Measurements from ENCODE around the gene C17orf67. TPM values are rescaled to one million over a fixed set of nuclear protein-coding genes. Genes with fewer than 3 reads are reported as not detected.

C17orf67 gene
- total and polyA plus RNA-seq, 9 donors = 1.5 to 6.0 (median 3.2) TPM

DNA sequence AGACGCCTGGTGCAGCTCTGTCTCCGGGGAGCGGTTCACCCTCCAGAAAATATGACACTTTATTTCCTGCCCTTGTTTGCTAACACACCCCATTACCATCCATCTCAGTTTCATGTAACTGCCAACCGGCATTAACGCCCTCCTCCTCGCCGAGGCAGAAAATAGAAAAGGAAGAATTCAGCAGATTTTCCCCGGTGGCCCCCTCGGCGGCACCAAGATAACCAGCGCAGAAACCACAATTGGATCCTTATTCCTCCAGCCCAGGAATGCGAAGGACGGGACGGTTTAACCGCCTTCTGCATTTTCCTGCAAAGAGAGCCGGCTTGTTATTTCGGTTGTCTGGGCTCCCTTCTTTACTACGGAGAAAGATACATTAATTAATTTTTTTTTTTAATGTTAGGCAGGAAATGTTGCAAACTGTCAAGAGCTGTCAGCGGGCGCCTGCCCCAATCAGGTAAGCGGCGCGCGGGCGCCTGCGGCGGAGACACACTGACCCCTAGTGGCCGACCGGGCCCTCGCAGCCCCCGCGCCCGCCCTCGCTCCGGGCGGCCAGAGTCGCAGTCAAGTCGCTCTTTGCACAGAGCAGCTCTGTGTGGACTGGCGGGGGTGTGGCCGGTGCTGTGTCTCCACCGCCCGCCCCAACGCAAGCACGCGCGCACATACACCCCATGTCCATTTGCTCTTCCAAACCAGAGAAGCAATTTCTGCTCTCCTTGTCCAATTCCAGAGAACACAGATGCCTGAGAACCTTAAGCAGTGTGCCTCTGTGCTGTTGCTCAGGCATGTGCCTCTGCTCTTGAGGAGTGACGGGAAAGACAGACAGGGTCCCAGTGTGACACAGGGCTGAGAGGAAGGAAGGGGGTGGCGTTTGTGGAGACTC is 53.6 kb downstream of the C17orf67 start:
- intact Hi-C loops (cut with DNase I) = loop anchor here in 2 of 4 donors (5.0 to 10.0 kb wide), 2 partner anchors 175 to 188 kb away; partner anchors contain the start of gene NOG (in 1 of the 2)
- DNase-seq = peak; percentile 39 to 76 (median 52)
- H3K9me3 ChIP-seq = no peaks in the 10 kb centered on the region
- no peaks in the 10 kb centered on the region for H3K36me3 ChIP-seq
- peaks cover 2% of the 10 kb centered on the region for H3K4me1 ChIP-seq (ENCODE audit: insufficient read depth)
- no peaks in the 10 kb centered on the region for H3K27me3 ChIP-seq
- no peak for TF ChIP-seq EP300 (IDR thresholded peaks at IDR 0.05)
- TF ChIP-seq, protein P1, sequence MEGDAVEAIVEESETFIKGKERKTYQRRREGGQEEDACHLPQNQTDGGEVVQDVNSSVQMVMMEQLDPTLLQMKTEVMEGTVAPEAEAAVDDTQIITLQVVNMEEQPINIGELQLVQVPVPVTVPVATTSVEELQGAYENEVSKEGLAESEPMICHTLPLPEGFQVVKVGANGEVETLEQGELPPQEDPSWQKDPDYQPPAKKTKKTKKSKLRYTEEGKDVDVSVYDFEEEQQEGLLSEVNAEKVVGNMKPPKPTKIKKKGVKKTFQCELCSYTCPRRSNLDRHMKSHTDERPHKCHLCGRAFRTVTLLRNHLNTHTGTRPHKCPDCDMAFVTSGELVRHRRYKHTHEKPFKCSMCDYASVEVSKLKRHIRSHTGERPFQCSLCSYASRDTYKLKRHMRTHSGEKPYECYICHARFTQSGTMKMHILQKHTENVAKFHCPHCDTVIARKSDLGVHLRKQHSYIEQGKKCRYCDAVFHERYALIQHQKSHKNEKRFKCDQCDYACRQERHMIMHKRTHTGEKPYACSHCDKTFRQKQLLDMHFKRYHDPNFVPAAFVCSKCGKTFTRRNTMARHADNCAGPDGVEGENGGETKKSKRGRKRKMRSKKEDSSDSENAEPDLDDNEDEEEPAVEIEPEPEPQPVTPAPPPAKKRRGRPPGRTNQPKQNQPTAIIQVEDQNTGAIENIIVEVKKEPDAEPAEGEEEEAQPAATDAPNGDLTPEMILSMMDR (IDR thresholded peaks at IDR 0.05) = peak; percentile 54 to 90 (median 59)
- TF ChIP-seq POLR2A (IDR thresholded peaks at IDR 0.05) = no peak
- H3K4me3 ChIP-seq = no peak overlapping the region
- WGBS, 3 donors = 1% methylated on average over 39 to 48 of the region's 48 CpGs
- no peak overlapping the region for H3K27ac ChIP-seq

GRCh38 chr17:56779322-56779721 is 54.4 kb downstream of the C17orf67 start:
- Histone ChIP-seq H3K27ac (no peak overlapping the region), H3K4me1 (ENCODE audit: insufficient read depth) (peaks cover 2% of the 10 kb centered on the region), H3K27me3 (no peaks in the 10 kb centered on the region), H3K4me3 (no peak overlapping the region), H3K9me3 (no peaks in the 10 kb centered on the region), H3K36me3 (no peaks in the 10 kb centered on the region)
- intact Hi-C loops (cut with DNase I) = loop anchor here in 1 of 4 donors (10.0 kb wide), 1 partner anchor 175 kb away; no protein-coding TSS in a partner anchor
- TF ChIP-seq, protein P1 (IDR thresholded peaks at IDR 0.05) = no peak
- DNase-seq = no peak
- WGBS, 3 donors = 55 to 59% (median 57%) methylated on average over 4 of the region's 4 CpGs

GRCh38 chr17:56778898-56779297 is 54.8 kb downstream of the C17orf67 start:
- Histone ChIP-seq H3K27ac (no peak overlapping the region), H3K9me3 (no peaks in the 10 kb centered on the region), H3K36me3 (no peaks in the 10 kb centered on the region), H3K4me1 (ENCODE audit: insufficient read depth) (peaks cover 2% of the 10 kb centered on the region), H3K27me3 (no peaks in the 10 kb centered on the region), H3K4me3 (no peak overlapping the region)
- DNase-seq = no peak
- intact Hi-C loops (cut with DNase I) = loop anchor here in 1 of 4 donors (10.0 kb wide), 1 partner anchor 174 kb away; no protein-coding TSS in a partner anchor
- 87 to 89% (median 88%) methylated on average over 9 of the region's 9 CpGs for WGBS, 3 donors
- TF ChIP-seq EP300 (IDR thresholded peaks at IDR 0.05) (no peak), POLR2A (IDR thresholded peaks at IDR 0.05) (no peak)
- TF ChIP-seq, protein P1 (IDR thresholded peaks at IDR 0.05) = no peak

DNA sequence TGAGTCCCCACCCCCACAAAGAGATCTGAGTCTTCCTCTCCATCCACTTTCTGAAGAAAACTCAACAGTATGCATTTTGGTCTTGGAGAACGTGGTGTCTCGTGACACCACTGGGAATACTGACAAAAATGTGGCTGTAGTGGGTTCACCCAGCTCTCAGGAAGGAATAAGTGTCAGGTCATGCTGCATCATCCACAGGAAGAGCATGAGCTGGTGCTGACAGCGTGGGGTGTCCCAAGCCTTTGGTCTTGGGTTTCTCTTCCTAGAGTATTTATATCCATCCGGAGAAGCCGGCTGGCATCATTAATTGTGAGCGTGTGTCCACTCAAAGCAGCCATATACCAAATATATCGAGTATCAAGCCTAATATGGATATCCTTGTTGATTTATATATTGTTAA is 55.9 kb downstream of the C17orf67 start:
- no peaks in the 10 kb centered on the region for H3K27me3 ChIP-seq
- no peaks in the 10 kb centered on the region for H3K9me3 ChIP-seq
- intact Hi-C loops (cut with DNase I) = loop anchor here in 1 of 4 donors (10.0 kb wide), 1 partner anchor 173 kb away; no protein-coding TSS in a partner anchor
- no peak overlapping the region for H3K4me3 ChIP-seq
- WGBS, 3 donors = 83 to 90% (median 87%) methylated on average over 7 of the region's 7 CpGs
- TF ChIP-seq, protein P1 (IDR thresholded peaks at IDR 0.05) = no peak
- no peak for TF ChIP-seq EP300 (IDR thresholded peaks at IDR 0.05)
- no peak for TF ChIP-seq POLR2A (IDR thresholded peaks at IDR 0.05)
- no peak for DNase-seq
- peaks cover 2% of the 10 kb centered on the region for H3K4me1 ChIP-seq (ENCODE audit: insufficient read depth)
- H3K27ac ChIP-seq = no peak overlapping the region
- no peaks in the 10 kb centered on the region for H3K36me3 ChIP-seq
